ENCODE measurements around the gene SLC16A11.

DNA sequence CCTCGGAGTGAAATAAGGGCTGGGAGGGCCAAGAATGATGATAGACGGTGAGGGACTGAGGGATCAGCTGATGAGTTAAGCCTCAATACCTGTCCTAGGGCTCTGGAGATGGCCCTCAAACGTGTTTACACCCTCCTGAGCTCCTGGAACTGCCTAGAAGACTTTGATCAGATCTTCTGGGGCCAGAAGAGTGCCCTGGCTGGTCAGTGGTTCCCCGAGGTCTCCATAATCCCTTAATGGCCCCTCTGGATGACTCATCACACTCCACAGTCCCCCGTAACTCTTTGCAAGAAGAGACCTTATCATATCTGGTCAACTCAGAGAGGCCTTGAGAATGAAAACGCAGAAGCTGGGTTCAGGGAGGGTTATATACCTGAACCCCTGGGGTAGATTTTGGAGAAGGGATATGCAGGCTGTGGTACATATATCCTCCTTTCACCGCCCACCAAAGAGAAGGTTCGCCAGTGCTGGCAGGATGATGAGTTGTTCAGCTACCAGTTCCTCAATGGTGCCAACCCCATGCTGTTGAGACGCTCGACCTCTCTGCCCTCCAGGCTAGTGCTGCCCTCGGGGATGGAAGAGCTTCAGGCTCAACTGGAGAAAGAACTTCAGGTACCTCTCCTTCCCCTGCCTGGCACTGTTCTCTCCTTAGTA, 44.9 kb downstream of the SLC16A11 start:
- TF ChIP-seq POLR2AphosphoS5 (IDR thresholded peaks at IDR 0.05; ENCODE audit: low read length), result no peak
- TF ChIP-seq CTCF (IDR thresholded peaks at IDR 0.05 in 2 of 3, conservative IDR thresholded peaks at IDR 0.05 in 1 of 3; ENCODE audit: control insufficient read depth in 2 of 3, extremely low read depth in 1 of 3, insufficient read depth in 1 of 3, low read depth in 3 of 3, low read length in 3 of 3), result no peak
- TF ChIP-seq SMC3 (IDR thresholded peaks at IDR 0.05; ENCODE audit: borderline replicate concordance, low read length), result no peak
- TF ChIP-seq KAT2A (conservative IDR thresholded peaks at IDR 0.05; ENCODE audit: control insufficient read depth, low read depth, low read length), result no peak
- TF ChIP-seq, protein P1, sequence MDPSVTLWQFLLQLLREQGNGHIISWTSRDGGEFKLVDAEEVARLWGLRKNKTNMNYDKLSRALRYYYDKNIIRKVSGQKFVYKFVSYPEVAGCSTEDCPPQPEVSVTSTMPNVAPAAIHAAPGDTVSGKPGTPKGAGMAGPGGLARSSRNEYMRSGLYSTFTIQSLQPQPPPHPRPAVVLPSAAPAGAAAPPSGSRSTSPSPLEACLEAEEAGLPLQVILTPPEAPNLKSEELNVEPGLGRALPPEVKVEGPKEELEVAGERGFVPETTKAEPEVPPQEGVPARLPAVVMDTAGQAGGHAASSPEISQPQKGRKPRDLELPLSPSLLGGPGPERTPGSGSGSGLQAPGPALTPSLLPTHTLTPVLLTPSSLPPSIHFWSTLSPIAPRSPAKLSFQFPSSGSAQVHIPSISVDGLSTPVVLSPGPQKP (IDR thresholded peaks at IDR 0.05; ENCODE audit: low read depth, low read length), result no peak
- no peak for TF ChIP-seq SMAD1 (IDR thresholded peaks at IDR 0.05; ENCODE audit: low read depth, partially characterized antibody)
- no peak for TF ChIP-seq SPI1 (IDR thresholded peaks at IDR 0.05; ENCODE audit: borderline replicate concordance, insufficient read depth, low read depth, low read length)
- no peak for TF ChIP-seq EP300 (IDR thresholded peaks at IDR 0.05; ENCODE audit: borderline replicate concordance in 1 of 2, control insufficient read depth in 1 of 2, low read depth in 2 of 2, low read length in 2 of 2)
- no peak for TF ChIP-seq CHD2 (IDR thresholded peaks at IDR 0.05; ENCODE audit: borderline replicate concordance, low read depth, low read length)
- TF ChIP-seq TAF1 (IDR thresholded peaks at IDR 0.05; ENCODE audit: borderline replicate concordance, low read depth, low read length), result no peak

Measured in GM12878 (cell line).